ENCODE data around the gene ENTPD1.

ENTPD1 gene

GRCh38 chr10:95833042-95833610, 77.2 kb downstream of the ENTPD1 start:
- no peaks in the 10 kb centered on the region for H3K27me3 ChIP-seq (replicated peaks; ENCODE audit: control insufficient read depth, insufficient read depth, low read length)
- no peak overlapping the region for H3K4me3 ChIP-seq (replicated peaks; ENCODE audit: low read depth, low read length)
- TF ChIP-seq, protein P1, sequence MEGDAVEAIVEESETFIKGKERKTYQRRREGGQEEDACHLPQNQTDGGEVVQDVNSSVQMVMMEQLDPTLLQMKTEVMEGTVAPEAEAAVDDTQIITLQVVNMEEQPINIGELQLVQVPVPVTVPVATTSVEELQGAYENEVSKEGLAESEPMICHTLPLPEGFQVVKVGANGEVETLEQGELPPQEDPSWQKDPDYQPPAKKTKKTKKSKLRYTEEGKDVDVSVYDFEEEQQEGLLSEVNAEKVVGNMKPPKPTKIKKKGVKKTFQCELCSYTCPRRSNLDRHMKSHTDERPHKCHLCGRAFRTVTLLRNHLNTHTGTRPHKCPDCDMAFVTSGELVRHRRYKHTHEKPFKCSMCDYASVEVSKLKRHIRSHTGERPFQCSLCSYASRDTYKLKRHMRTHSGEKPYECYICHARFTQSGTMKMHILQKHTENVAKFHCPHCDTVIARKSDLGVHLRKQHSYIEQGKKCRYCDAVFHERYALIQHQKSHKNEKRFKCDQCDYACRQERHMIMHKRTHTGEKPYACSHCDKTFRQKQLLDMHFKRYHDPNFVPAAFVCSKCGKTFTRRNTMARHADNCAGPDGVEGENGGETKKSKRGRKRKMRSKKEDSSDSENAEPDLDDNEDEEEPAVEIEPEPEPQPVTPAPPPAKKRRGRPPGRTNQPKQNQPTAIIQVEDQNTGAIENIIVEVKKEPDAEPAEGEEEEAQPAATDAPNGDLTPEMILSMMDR (IDR thresholded peaks at IDR 0.05; ENCODE audit: insufficient read depth, low read length, poor library complexity, severe bottlenecking), result no peak

GRCh38 chr10:95834406-95834805, 78.4 kb downstream of the ENTPD1 start:
- Histone ChIP-seq H3K27me3 (replicated peaks; ENCODE audit: control insufficient read depth, insufficient read depth, low read length) (no peaks in the 10 kb centered on the region), H3K36me3 (ENCODE audit: control insufficient read depth, insufficient read depth, low read length) (peaks cover 2% of the 10 kb centered on the region; the same call in 1 of the 2 replicates), H3K4me3 (replicated peaks; ENCODE audit: low read depth, low read length) (no peak overlapping the region)
- DNase-seq (ENCODE audit: extremely low read depth, insufficient read length), result no peak
- TF ChIP-seq, protein P1 (IDR thresholded peaks at IDR 0.05; ENCODE audit: insufficient read depth, low read length, poor library complexity, severe bottlenecking), result no peak

More at GRCh38 chr10:95833042-95833610, 77.2 kb downstream of the ENTPD1 start:
- H3K36me3 ChIP-seq (ENCODE audit: control insufficient read depth, insufficient read depth, low read length), result peaks cover 2% of the 10 kb centered on the region; the same call in 1 of the 2 replicates
- no peak for DNase-seq (ENCODE audit: extremely low read depth, insufficient read length)

DNA sequence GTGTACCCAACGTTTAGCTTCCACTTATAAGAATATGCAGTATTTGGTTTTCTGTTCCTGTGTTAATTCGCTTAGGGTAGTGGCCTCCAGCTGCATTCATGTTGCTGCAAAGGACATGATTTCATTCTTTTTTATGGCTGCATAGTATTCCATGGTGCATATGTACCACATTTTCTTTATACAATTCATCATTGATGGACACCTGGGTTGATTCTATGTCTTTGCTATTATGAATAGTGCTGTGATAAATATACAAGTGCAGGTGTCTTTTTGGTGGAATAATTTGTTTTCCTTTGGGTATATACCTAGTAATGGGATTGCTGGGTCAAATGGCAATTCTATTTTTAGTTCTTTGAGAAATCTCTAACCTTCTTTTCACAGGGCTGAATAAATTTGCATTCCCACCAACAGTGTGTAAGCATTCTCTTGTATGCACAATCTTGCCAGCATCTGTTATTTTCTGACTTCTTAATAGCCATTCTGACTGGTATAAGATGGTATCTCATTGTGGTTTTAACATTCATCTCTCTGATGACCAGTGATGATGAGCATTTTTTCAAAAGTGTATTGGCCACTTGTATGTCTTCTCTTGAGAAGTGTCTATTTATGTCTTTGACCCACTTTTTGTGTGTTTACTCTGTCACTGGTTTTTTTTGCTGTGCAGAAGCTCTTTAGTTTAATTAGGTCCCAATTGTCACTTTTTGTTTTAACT, 79.3 kb downstream of the ENTPD1 start:
- peaks cover 2% of the 10 kb centered on the region; the same call in 1 of the 2 replicates for H3K36me3 ChIP-seq (ENCODE audit: control insufficient read depth, insufficient read depth, low read length)

GRCh38 chr10:95835911-95836310, 79.9 kb downstream of the ENTPD1 start:
- Histone ChIP-seq H3K27me3 (replicated peaks; ENCODE audit: control insufficient read depth, insufficient read depth, low read length) (no peaks in the 10 kb centered on the region), H3K36me3 (ENCODE audit: control insufficient read depth, insufficient read depth, low read length) (peaks cover 2% of the 10 kb centered on the region; the same call in 1 of the 2 replicates), H3K4me3 (replicated peaks; ENCODE audit: low read depth, low read length) (no peak overlapping the region)
- TF ChIP-seq, protein P1 (IDR thresholded peaks at IDR 0.05; ENCODE audit: insufficient read depth, low read length, poor library complexity, severe bottlenecking), result no peak
- no peak for DNase-seq (ENCODE audit: extremely low read depth, insufficient read length)

More for the DNA sequence above, 79.3 kb downstream of the ENTPD1 start:
- no peak for DNase-seq (ENCODE audit: extremely low read depth, insufficient read length)
- TF ChIP-seq, protein P1 (IDR thresholded peaks at IDR 0.05; ENCODE audit: insufficient read depth, low read length, poor library complexity, severe bottlenecking), result no peak
- no peaks in the 10 kb centered on the region for H3K27me3 ChIP-seq (replicated peaks; ENCODE audit: control insufficient read depth, insufficient read depth, low read length)
- H3K4me3 ChIP-seq (replicated peaks; ENCODE audit: low read depth, low read length), result no peak overlapping the region

GRCh38 chr10:95836610-95837355, 80.8 kb downstream of the ENTPD1 start:
- H3K27me3 ChIP-seq (replicated peaks; ENCODE audit: control insufficient read depth, insufficient read depth, low read length), result no peaks in the 10 kb centered on the region
- no peak overlapping the region for H3K4me3 ChIP-seq (replicated peaks; ENCODE audit: low read depth, low read length)
- no peak for DNase-seq (ENCODE audit: extremely low read depth, insufficient read length)
- 0 out of 2 replicates have a peak, but pooled peaks cover 2% of the 10 kb centered on the region for H3K36me3 ChIP-seq (ENCODE audit: control insufficient read depth, insufficient read depth, low read length)
- TF ChIP-seq, protein P1 (IDR thresholded peaks at IDR 0.05; ENCODE audit: insufficient read depth, low read length, poor library complexity, severe bottlenecking), result no peak
